ENCODE measurements around the gene GSK3A. TPM values are rescaled to one million over a fixed set of nuclear protein-coding genes. Genes with fewer than 3 reads are reported as not detected.

Gene GSK3A
- polyA plus RNA-seq, 1 donor, result 42.1 TPM

- DNase-seq (ENCODE audit: low read depth), result no peak
Measured at GRCh38 chr19:42200116-42200715, 42.2 kb downstream of the GSK3A start.

GRCh38 chr19:42199440-42200115, 42.8 kb downstream of the GSK3A start:
- DNase-seq (ENCODE audit: low read depth), result no peak

GRCh38 chr19:42198676-42199439, 43.5 kb downstream of the GSK3A start:
- no peak for DNase-seq (ENCODE audit: low read depth)

GRCh38 chr19:42197375-42197817, 45.0 kb downstream of the GSK3A start:
- no peak for DNase-seq (ENCODE audit: low read depth)

- DNase-seq (ENCODE audit: low read depth), result no peak
Measured at GRCh38 chr19:42196011-42197001, 46.1 kb downstream of the GSK3A start.

- DNase-seq (ENCODE audit: low read depth), result no peak
Measured at GRCh38 chr19:42193706-42194105, 48.7 kb downstream of the GSK3A start.

GRCh38 chr19:42193294-42193693, 49.1 kb downstream of the GSK3A start:
- no peak for DNase-seq (ENCODE audit: low read depth)

GRCh38 chr19:42191855-42192254, 50.5 kb downstream of the GSK3A start:
- DNase-seq (ENCODE audit: low read depth), result no peak

- no peak for DNase-seq (ENCODE audit: low read depth)
Measured at GRCh38 chr19:42191330-42191729, 51.1 kb downstream of the GSK3A start.

- DNase-seq (ENCODE audit: low read depth), result no peak
Measured at GRCh38 chr19:42189133-42189532, 53.3 kb downstream of the GSK3A start.

- no peak for DNase-seq (ENCODE audit: low read depth)
Measured at GRCh38 chr19:42188665-42189064, 53.7 kb downstream of the GSK3A start.

GRCh38 chr19:42185277-42185676, 57.1 kb downstream of the GSK3A start:
- DNase-seq (ENCODE audit: low read depth), result no peak

- peak; percentile 25 for DNase-seq (ENCODE audit: low read depth)
Measured at GRCh38 chr19:42184401-42184861, 58.0 kb downstream of the GSK3A start.

Other genes with a start within 250 kb of the GSK3A start
- 0.61 TPM for gene ATP1A3, start 248.4 kb downstream of the GSK3A start, polyA plus RNA-seq (ENCODE audit: insufficient read length)
- 2.5 TPM for gene GRIK5, start 172.4 kb downstream of the GSK3A start, polyA plus RNA-seq (ENCODE audit: insufficient read length)
- gene ZNF574, start 166.4 kb downstream of the GSK3A start, polyA plus RNA-seq (ENCODE audit: insufficient read length), result 10.1 TPM
- 1.3 TPM for gene POU2F2, start 110.2 kb downstream of the GSK3A start, polyA plus RNA-seq (ENCODE audit: insufficient read length)
- 13.3 TPM for gene DEDD2, start 24.9 kb downstream of the GSK3A start, polyA plus RNA-seq (ENCODE audit: insufficient read length)
- gene ZNF526, start 22.3 kb downstream of the GSK3A start, polyA plus RNA-seq (ENCODE audit: insufficient read length), result 5.1 TPM
- 33.8 TPM for gene ERF, start 12.5 kb upstream of the GSK3A start, polyA plus RNA-seq (ENCODE audit: insufficient read length)
- gene CIC, start 26.6 kb upstream of the GSK3A start, polyA plus RNA-seq (ENCODE audit: insufficient read length), result 34.2 TPM
- gene PRR19, start 59.5 kb upstream of the GSK3A start, polyA plus RNA-seq (ENCODE audit: insufficient read length), result 0.49 TPM
- gene PAFAH1B3, start 60.0 kb upstream of the GSK3A start, polyA plus RNA-seq (ENCODE audit: insufficient read length), result 22.3 TPM
- 0.43 TPM for gene TMEM145, start 70.7 kb upstream of the GSK3A start, polyA plus RNA-seq (ENCODE audit: insufficient read length)
- gene MEGF8, start 83.0 kb upstream of the GSK3A start, polyA plus RNA-seq (ENCODE audit: insufficient read length), result 30.3 TPM
- gene CNFN, start 147.7 kb upstream of the GSK3A start, polyA plus RNA-seq (ENCODE audit: insufficient read length), result not detected
- 11.1 TPM for gene LIPE, start 184.8 kb upstream of the GSK3A start, polyA plus RNA-seq (ENCODE audit: insufficient read length)
- not detected for gene CXCL17, start 200.3 kb upstream of the GSK3A start, polyA plus RNA-seq (ENCODE audit: insufficient read length)

Data from forelimb muscle (tissue), 1 donor.